AG04449 (cell line): Measurements from ENCODE around the gene ARHGEF4.

ENCODE experiments used
- CTCF ChIA-PET: fragments of 350-600 bp; formaldehyde crosslinking; extraction: SDS; loops from one replicate; lab custom pipeline; 2021; ENCODE audit warnings: antibody characterized with exemption; lab: Yijun Ruan, JAX
- POLR2A ChIA-PET: fragments of 400-600, 350-600 bp; formaldehyde crosslinking; extraction: SDS; loops from one replicate; lab custom pipeline; 2020; ENCODE audit warnings: antibody characterized with exemption, inconsistent platforms; lab: Yijun Ruan, JAX
- DNase-seq: peaks from one replicate; pipeline ENCODE4 v3.0.0-alpha.2; 2010; ENCODE audit warnings: low read depth, low spot score
- H3K4me3 ChIP-seq: 2 replicates; pipeline ENCODE4 v1.5.1; 2011; ENCODE audit warnings: low read depth, mild to moderate bottlenecking, control low read depth, low read length
- CTCF ChIP-seq: IDR thresholded peaks from one replicate; pipeline ENCODE4 v1.5.1; 2011; ENCODE audit warnings: mild to moderate bottlenecking, moderate library complexity, low read length, control low read depth, inconsistent platforms; ENCODE audit not compliant: insufficient read depth; ENCODE audit errors: missing control alignments

ARHGEF4 gene

GRCh38 chr2:130882991-130883390, 46.3 kb downstream of the ARHGEF4 start:
- H3K4me3 ChIP-seq: no peak overlapping the region
- TF ChIP-seq CTCF: no peak
- DNase-seq: no peak
- ChIA-PET CTCF (interaction anchor here (1.5 to 4.2 kb wide), 3 partner anchors 9 to 87 kb away, joined by 3 to 25 read pairs (median 5); no protein-coding TSS in a partner anchor), POLR2A (no interaction called here)

GRCh38 chr2:130883496-130883895, 46.8 kb downstream of the ARHGEF4 start:
- H3K4me3 ChIP-seq: no peak overlapping the region
- ChIA-PET POLR2A (no interaction called here), CTCF (interaction anchor here (0.6 to 4.2 kb wide), 4 partner anchors 9 to 88 kb away, joined by 3 to 25 read pairs (median 4); no protein-coding TSS in a partner anchor)
- no peak for TF ChIP-seq CTCF
- no peak for DNase-seq

- TF ChIP-seq CTCF: no peak
- CTCF ChIA-PET: interaction anchor here (0.6 to 4.2 kb wide), 4 partner anchors 10 to 88 kb away, joined by 3 to 25 read pairs (median 4); no protein-coding TSS in a partner anchor
- DNase-seq: no peak
- POLR2A ChIA-PET: no interaction called here
- no peak overlapping the region for H3K4me3 ChIP-seq
Measured at GRCh38 chr2:130884013-130884412, 47.3 kb downstream of the ARHGEF4 start.

- ChIA-PET POLR2A (no interaction called here), CTCF (interaction anchor here (1.5 to 4.2 kb wide), 3 partner anchors 10 to 89 kb away, joined by 3 to 25 read pairs (median 5); no protein-coding TSS in a partner anchor)
- no peak for TF ChIP-seq CTCF
- no peak for DNase-seq
- no peak overlapping the region for H3K4me3 ChIP-seq
Measured at GRCh38 chr2:130884503-130884902, 47.8 kb downstream of the ARHGEF4 start.

GRCh38 chr2:130887643-130888042, 50.9 kb downstream of the ARHGEF4 start:
- ChIA-PET POLR2A (interaction anchor here (0.6 kb wide), 1 partner anchor 13 kb away, joined by 3 read pairs; no protein-coding TSS in a partner anchor), CTCF (interaction anchor here (1.5 kb wide), 1 partner anchor 12 kb away, joined by 5 read pairs; no protein-coding TSS in a partner anchor)
- H3K4me3 ChIP-seq: no peak overlapping the region
- DNase-seq: no peak
- no peak for TF ChIP-seq CTCF

GRCh38 chr2:130890941-130891669, 54.4 kb downstream of the ARHGEF4 start:
- DNase-seq: no peak
- no peak for TF ChIP-seq CTCF
- no peak overlapping the region for H3K4me3 ChIP-seq
- ChIA-PET CTCF (interaction anchor here (1.3 kb wide), 1 partner anchor 93 kb away, joined by 4 read pairs; no protein-coding TSS in a partner anchor), POLR2A (no interaction called here)
